NB4 (cell line): Measurements from ENCODE around the gene DPH2.

Experiments
- POLR2A ChIP-seq: IDR thresholded peaks from 2 replicates; pipeline ENCODE4 v1.6.1; 2011; ENCODE audit warnings: mild to moderate bottlenecking; ENCODE audit not compliant: insufficient read length; ENCODE audit errors: extremely low read depth
- TF ChIP-seq, protein P1 (sequence below): IDR thresholded peaks from one replicate; pipeline ENCODE4 v1.5.1; 2012; ENCODE audit warnings: low read depth, low read length
- TF ChIP-seq, protein P2 (sequence below): IDR thresholded peaks from 2 replicates; pipeline ENCODE4 v1.6.1; 2011; ENCODE audit warnings: low read depth, low read length

DNA sequence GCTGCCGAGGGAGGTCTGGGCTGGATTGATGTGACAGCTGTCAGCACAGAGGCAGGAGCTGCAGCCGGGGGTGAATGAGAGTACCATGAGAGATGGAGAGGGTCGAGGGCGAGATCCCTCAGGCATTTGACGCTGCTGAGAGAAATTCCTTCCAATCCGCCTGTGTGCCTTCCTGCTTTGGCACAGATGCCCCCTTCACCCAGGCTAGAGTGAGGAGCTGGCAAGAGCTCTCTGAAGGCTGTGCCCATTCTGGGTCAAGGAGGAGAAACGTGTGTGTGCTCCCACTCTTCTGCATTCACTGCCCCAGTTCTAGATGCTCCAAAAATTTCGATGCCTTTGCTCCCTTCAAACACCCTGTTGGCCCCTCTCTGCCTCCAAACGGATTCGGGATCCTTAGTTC, 31.4 kb upstream of the DPH2 start:
- TF ChIP-seq, protein P1, sequence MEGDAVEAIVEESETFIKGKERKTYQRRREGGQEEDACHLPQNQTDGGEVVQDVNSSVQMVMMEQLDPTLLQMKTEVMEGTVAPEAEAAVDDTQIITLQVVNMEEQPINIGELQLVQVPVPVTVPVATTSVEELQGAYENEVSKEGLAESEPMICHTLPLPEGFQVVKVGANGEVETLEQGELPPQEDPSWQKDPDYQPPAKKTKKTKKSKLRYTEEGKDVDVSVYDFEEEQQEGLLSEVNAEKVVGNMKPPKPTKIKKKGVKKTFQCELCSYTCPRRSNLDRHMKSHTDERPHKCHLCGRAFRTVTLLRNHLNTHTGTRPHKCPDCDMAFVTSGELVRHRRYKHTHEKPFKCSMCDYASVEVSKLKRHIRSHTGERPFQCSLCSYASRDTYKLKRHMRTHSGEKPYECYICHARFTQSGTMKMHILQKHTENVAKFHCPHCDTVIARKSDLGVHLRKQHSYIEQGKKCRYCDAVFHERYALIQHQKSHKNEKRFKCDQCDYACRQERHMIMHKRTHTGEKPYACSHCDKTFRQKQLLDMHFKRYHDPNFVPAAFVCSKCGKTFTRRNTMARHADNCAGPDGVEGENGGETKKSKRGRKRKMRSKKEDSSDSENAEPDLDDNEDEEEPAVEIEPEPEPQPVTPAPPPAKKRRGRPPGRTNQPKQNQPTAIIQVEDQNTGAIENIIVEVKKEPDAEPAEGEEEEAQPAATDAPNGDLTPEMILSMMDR, result no peak
- TF ChIP-seq POLR2A, result no peak
- TF ChIP-seq, protein P2, sequence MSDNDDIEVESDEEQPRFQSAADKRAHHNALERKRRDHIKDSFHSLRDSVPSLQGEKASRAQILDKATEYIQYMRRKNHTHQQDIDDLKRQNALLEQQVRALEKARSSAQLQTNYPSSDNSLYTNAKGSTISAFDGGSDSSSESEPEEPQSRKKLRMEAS, result no peak
